Left lung (tissue), 10 donors: ENCODE measurements around the gene SCN1A. TPM values are rescaled to one million over a fixed set of nuclear protein-coding genes. Genes with fewer than 3 reads are reported as not detected.

Experiments
- ATAC-seq: fragments of 200-7000 bp; cut with Tn5 transposase; one replicate; pipeline ENCODE4 v1.9.1; 2020; ENCODE audit warnings: moderate library complexity
- DNase-seq, 4 donors: peaks; one replicate each; pipeline ENCODE4 v3.0.0-alpha.2; 2013 to 2020
- H3K27ac ChIP-seq, 2 donors: fragments of 200-600 bp; sonication (generic) in 1 of 2; one replicate each; pipeline versions ENCODE4 v1.5.0 to v1.8.0; 2020 to 2021
- H3K27me3 ChIP-seq, 2 donors: fragments of 200-600 bp; sonication (generic) in 1 of 2; one replicate each; pipeline versions ENCODE4 v1.5.0 to v1.8.0; 2020 to 2021
- H3K36me3 ChIP-seq, 2 donors: fragments of 200-600 bp; sonication (generic) in 1 of 2; one replicate each; pipeline versions ENCODE4 v1.5.0 to v1.8.0; 2020 to 2021
- H3K4me1 ChIP-seq, 2 donors: fragments of 200-600 bp; one replicate each; pipeline ENCODE4 v1.8.0; 2021
- H3K4me3 ChIP-seq, 2 donors: fragments of 200-600 bp; sonication (generic) in 1 of 2; one replicate each; pipeline versions ENCODE4 v1.5.0 to v1.8.0; 2020 to 2021; ENCODE audit warnings: mild to moderate bottlenecking in 1 of 2
- H3K9me3 ChIP-seq, 2 donors: fragments of 200-600 bp; sonication (generic) in 1 of 2; one replicate each; pipeline versions ENCODE4 v1.5.0 to v1.8.0; 2020 to 2021
- CTCF ChIP-seq, 2 donors: fragments of 200-600 bp; sonication (generic) in 1 of 2; IDR thresholded peaks; one replicate each; pipeline versions ENCODE4 v1.5.0 to v1.8.0; 2021; ENCODE audit warnings: antibody characterized with exemption in 2 of 2
- intact Hi-C, 2 donors: fragments of 100-400 bp; cut with DNase I; formaldehyde crosslinking; loops; one replicate each; pipeline versions ENCODE4 v1.11.2 to v1.14.2; 2022
- polyA plus RNA-seq, 6 donors: library from polyadenylated mRNA; unstranded; fragments of 120-200 nt; gene quantifications; one replicate each; pipeline ENCODE4 v1.2.1, GENCODE V29; 2013; ENCODE audit not compliant: insufficient read length in 6 of 6
- total RNA-seq, 2 donors: library from RNA; stranded (reverse); fragmentation: NEBNext Ultra II Directional; extraction: Animal tissue kit (Norgen Biotek cat#: 25700); gene quantifications; one replicate each; pipeline ENCODE4 v1.2.1, GENCODE V29; 2021
- donor health status: DM: no; HTN: yes; CAD: no.
- donor health status: DM: no; HTN: no; CAD: no.

Gene SCN1A
- total and polyA plus RNA-seq, 8 donors = 0.60 to 18.0 (median 1.5) TPM

GRCh38 chr2:166167449-166167848 lies 39.6 kb upstream of the SCN1A start:
- H3K27ac ChIP-seq = no peak overlapping the region
- no peaks in the 10 kb centered on the region for H3K36me3 ChIP-seq
- TF ChIP-seq CTCF (IDR thresholded peaks at IDR 0.05) = no peak
- intact Hi-C loops = no loop called here
- DNase-seq = no peak
- no peaks in the 10 kb centered on the region for H3K9me3 ChIP-seq
- H3K4me3 ChIP-seq = no peak overlapping the region
- no peaks in the 10 kb centered on the region for H3K27me3 ChIP-seq
- no peak for ATAC-seq
- no peaks in the 10 kb centered on the region for H3K4me1 ChIP-seq

GRCh38 chr2:166163775-166164174 lies 36.0 kb upstream of the SCN1A start:
- Histone ChIP-seq H3K4me1 (no peaks in the 10 kb centered on the region), H3K27ac (peak overlapping the region in 1 of 2 donors; percentile 41), H3K36me3 (no peaks in the 10 kb centered on the region), H3K4me3 (no peak overlapping the region), H3K27me3 (no peaks in the 10 kb centered on the region), H3K9me3 (no peaks in the 10 kb centered on the region)
- intact Hi-C loops = no loop called here
- ATAC-seq (peak; percentile 97), DNase-seq (peak in 1 of 4 donors; percentile 35)
- TF ChIP-seq CTCF (IDR thresholded peaks at IDR 0.05) = no peak

- Histone ChIP-seq H3K36me3 (no peaks in the 10 kb centered on the region), H3K27me3 (no peaks in the 10 kb centered on the region), H3K27ac (no peak overlapping the region), H3K4me3 (no peak overlapping the region), H3K4me1 (no peaks in the 10 kb centered on the region), H3K9me3 (no peaks in the 10 kb centered on the region)
- no peak for ATAC-seq
- intact Hi-C loops = no loop called here
- TF ChIP-seq CTCF (IDR thresholded peaks at IDR 0.05) = no peak
- peak in 1 of 4 donors; percentile 24 for DNase-seq
Measured at GRCh38 chr2:166158546-166158945, 30.7 kb upstream of the SCN1A start.

GRCh38 chr2:166157578-166157977 lies 29.8 kb upstream of the SCN1A start:
- Histone ChIP-seq H3K4me3 (no peak overlapping the region), H3K36me3 (no peaks in the 10 kb centered on the region), H3K9me3 (no peaks in the 10 kb centered on the region), H3K27me3 (no peaks in the 10 kb centered on the region), H3K4me1 (no peaks in the 10 kb centered on the region), H3K27ac (no peak overlapping the region)
- DNase-seq (no peak), ATAC-seq (no peak)
- intact Hi-C loops = no loop called here
- TF ChIP-seq CTCF (IDR thresholded peaks at IDR 0.05) = no peak

- H3K27ac ChIP-seq = no peak overlapping the region
- H3K27me3 ChIP-seq = no peaks in the 10 kb centered on the region
- no peak for TF ChIP-seq CTCF (IDR thresholded peaks at IDR 0.05)
- no peaks in the 10 kb centered on the region for H3K36me3 ChIP-seq
- no peak overlapping the region for H3K4me3 ChIP-seq
- intact Hi-C loops = no loop called here
- no peaks in the 10 kb centered on the region for H3K9me3 ChIP-seq
- ATAC-seq = no peak
- DNase-seq = no peak
- H3K4me1 ChIP-seq = no peaks in the 10 kb centered on the region
Measured at GRCh38 chr2:166156985-166157490, 29.2 kb upstream of the SCN1A start.
